Hematopoietic multipotent progenitor cell treated with erythropoietin and hydrocortisone succinate and interleukin-3 and kit ligand, for 8 days (in vitro differentiated cells): Measurements from ENCODE around the gene RHBDD1.

ENCODE experiments used
- DNase-seq: peaks from one replicate; pipeline ENCODE4 v3.0.0-alpha.2; 2015

RHBDD1 gene

GRCh38 chr2:226994775-226995174 is 158.9 kb downstream of the RHBDD1 start:
- no peak for DNase-seq

- no peak for DNase-seq
Observed at GRCh38 chr2:226995625-226996041, 159.8 kb downstream of the RHBDD1 start.

GRCh38 chr2:226999661-227000060 is 163.8 kb downstream of the RHBDD1 start:
- no peak for DNase-seq

GRCh38 chr2:227000123-227000522 is 164.3 kb downstream of the RHBDD1 start:
- DNase-seq, result no peak

GRCh38 chr2:227004482-227004881 is 168.6 kb downstream of the RHBDD1 start:
- DNase-seq, result no peak

GRCh38 chr2:227006189-227006897 is 170.5 kb downstream of the RHBDD1 start:
- no peak for DNase-seq

- DNase-seq, result no peak
Observed at GRCh38 chr2:227007148-227007547, 171.3 kb downstream of the RHBDD1 start.

- DNase-seq, result no peak
Observed at GRCh38 chr2:227007940-227008339, 172.1 kb downstream of the RHBDD1 start.

GRCh38 chr2:227010433-227010832 is 174.6 kb downstream of the RHBDD1 start:
- no peak for DNase-seq

GRCh38 chr2:227013330-227013729 is 177.5 kb downstream of the RHBDD1 start:
- no peak for DNase-seq

- no peak for DNase-seq
Observed at GRCh38 chr2:227013881-227014280, 178.0 kb downstream of the RHBDD1 start.

GRCh38 chr2:227016894-227017293 is 181.0 kb downstream of the RHBDD1 start:
- no peak for DNase-seq

GRCh38 chr2:227020416-227020815 is 184.6 kb downstream of the RHBDD1 start:
- DNase-seq, result no peak

GRCh38 chr2:227022608-227023007 is 186.8 kb downstream of the RHBDD1 start:
- no peak for DNase-seq

GRCh38 chr2:227025510-227025909 is 189.7 kb downstream of the RHBDD1 start:
- no peak for DNase-seq

GRCh38 chr2:227029426-227030105 is 193.7 kb downstream of the RHBDD1 start:
- no peak for DNase-seq

- DNase-seq, result no peak
Observed at GRCh38 chr2:227030789-227031188, 194.9 kb downstream of the RHBDD1 start.

GRCh38 chr2:227031379-227031778 is 195.5 kb downstream of the RHBDD1 start:
- DNase-seq, result peak; percentile 57

GRCh38 chr2:227033471-227034148 is 197.8 kb downstream of the RHBDD1 start:
- peak; percentile 43 for DNase-seq

- DNase-seq, result no peak
Observed at GRCh38 chr2:227035711-227036367, 200.0 kb downstream of the RHBDD1 start.

GRCh38 chr2:227036527-227036926 is 200.7 kb downstream of the RHBDD1 start:
- no peak for DNase-seq

GRCh38 chr2:227038550-227039189 is 202.8 kb downstream of the RHBDD1 start:
- DNase-seq, result no peak

GRCh38 chr2:227043981-227044380 is 208.1 kb downstream of the RHBDD1 start:
- no peak for DNase-seq
